ENCODE data around the gene PHYKPL.

Gene PHYKPL

GRCh38 chr5:178221853-178222252 is 10.7 kb downstream of the PHYKPL start:
- no peak for DNase-seq

GRCh38 chr5:178221282-178221681 is 11.3 kb downstream of the PHYKPL start:
- DNase-seq = no peak

- no peak for DNase-seq
These were observed 13.8 kb downstream of the PHYKPL start for GRCh38 chr5:178218827-178219226.

- DNase-seq = no peak
These were observed 14.3 kb downstream of the PHYKPL start for GRCh38 chr5:178218237-178218776.

GRCh38 chr5:178216779-178217178 is 15.8 kb downstream of the PHYKPL start:
- DNase-seq = no peak

- no peak for DNase-seq
These were observed 16.5 kb downstream of the PHYKPL start for GRCh38 chr5:178216088-178216534.

- no peak for DNase-seq
These were observed 17.2 kb downstream of the PHYKPL start for GRCh38 chr5:178215280-178216002.

- DNase-seq = no peak
These were observed 18.3 kb downstream of the PHYKPL start for GRCh38 chr5:178214160-178214803.

GRCh38 chr5:178213748-178214151 is 18.9 kb downstream of the PHYKPL start:
- no peak for DNase-seq

- no peak for DNase-seq
These were observed 19.6 kb downstream of the PHYKPL start for GRCh38 chr5:178213003-178213461.

- no peak for DNase-seq
These were observed 20.2 kb downstream of the PHYKPL start for GRCh38 chr5:178212241-178213002.

- no peak for DNase-seq
These were observed 21.2 kb downstream of the PHYKPL start for GRCh38 chr5:178211095-178212048.

GRCh38 chr5:178210686-178211085 is 21.9 kb downstream of the PHYKPL start:
- DNase-seq = no peak

GRCh38 chr5:178210073-178210535 is 22.5 kb downstream of the PHYKPL start:
- no peak for DNase-seq

- DNase-seq = no peak
These were observed 23.1 kb downstream of the PHYKPL start for GRCh38 chr5:178209334-178210072.

- peak; percentile 68 for DNase-seq
These were observed 23.9 kb downstream of the PHYKPL start for GRCh38 chr5:178208540-178209227.

- no peak for DNase-seq
These were observed 24.7 kb downstream of the PHYKPL start for GRCh38 chr5:178207917-178208280.

- DNase-seq = no peak
These were observed 25.3 kb downstream of the PHYKPL start for GRCh38 chr5:178207183-178207916.

GRCh38 chr5:178206166-178207101 is 26.2 kb downstream of the PHYKPL start:
- DNase-seq = no peak

Measured in 8988T (cell line).